Stimulated activated CD8-positive, alpha-beta memory T cell treated with anti-CD3 and anti-CD28 coated beads, Interleukin-7, amount 100 ng/mL, for 24 hours (primary cell): Measurements from ENCODE around the gene HPS5.
"Not testable (repeated sequence)": the region's sequence is repeated elsewhere in the genome, so short reads cannot be mapped to it uniquely, and the experiment has no call there.

Experiments
- DNase-seq: peaks from one replicate; pipeline ENCODE4 v3.0.0-alpha.2; 2020; ENCODE audit warnings: low read depth

HPS5 gene

DNA sequence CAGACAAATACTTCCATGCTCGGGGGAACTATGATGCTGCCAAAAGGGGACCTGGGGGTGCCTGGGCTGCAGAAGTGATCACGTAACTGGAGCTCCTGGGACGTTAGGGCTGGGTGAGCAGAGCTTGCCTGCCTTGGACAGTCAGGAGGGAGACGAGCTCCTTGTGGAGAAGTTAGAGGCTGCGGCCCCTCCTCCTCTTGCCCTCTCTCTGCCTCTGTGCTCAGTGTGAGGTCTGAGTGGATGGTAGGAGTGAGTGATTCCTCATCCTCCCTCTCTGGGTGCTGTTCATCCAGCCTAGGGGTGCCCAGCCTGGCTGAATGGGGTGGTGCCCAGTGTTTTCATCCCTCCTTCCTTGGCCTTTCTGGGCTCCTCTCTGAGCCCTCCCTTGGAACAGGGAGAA, 52.7 kb downstream of the HPS5 start:
- not testable (repeated sequence) for DNase-seq

DNA sequence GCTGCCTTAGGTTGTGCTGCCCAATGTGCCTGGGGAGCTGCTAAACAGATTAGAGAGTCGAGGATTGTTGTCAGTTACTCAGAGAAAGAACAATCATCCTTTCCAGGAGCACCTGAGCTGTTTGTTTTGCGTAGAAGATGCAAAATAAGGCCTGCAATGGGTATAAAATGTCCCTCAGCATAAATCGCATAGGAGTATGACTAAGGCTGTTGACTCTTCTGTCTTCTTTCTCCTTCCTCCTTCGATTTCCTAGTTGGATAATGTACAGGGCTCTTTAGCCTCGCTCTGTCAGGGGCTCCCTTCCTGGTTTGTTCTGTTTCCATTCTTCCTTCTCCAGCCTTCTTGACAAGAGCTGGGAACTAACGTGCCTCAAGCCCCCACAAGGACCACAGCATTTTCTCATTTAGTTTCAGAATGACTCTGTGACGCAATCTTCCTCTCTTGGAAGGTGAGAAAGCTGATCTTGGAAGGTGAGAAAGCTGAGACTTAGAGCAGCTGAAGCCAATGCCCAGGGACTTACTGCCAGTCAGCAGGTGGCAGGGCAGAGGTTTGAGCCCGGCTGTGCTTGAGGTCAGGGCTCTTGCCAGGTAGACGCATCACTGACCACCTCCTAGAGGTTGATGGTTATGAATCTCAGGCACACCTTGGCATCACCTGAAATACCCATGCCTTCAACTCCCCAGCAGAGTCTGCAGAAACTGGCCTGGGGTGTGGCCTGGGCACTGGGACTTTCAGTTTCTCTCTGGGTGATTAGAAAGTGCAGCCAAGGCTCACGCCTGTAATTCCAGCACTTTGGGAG, 54.4 kb downstream of the HPS5 start:
- not testable (repeated sequence) for DNase-seq

DNA sequence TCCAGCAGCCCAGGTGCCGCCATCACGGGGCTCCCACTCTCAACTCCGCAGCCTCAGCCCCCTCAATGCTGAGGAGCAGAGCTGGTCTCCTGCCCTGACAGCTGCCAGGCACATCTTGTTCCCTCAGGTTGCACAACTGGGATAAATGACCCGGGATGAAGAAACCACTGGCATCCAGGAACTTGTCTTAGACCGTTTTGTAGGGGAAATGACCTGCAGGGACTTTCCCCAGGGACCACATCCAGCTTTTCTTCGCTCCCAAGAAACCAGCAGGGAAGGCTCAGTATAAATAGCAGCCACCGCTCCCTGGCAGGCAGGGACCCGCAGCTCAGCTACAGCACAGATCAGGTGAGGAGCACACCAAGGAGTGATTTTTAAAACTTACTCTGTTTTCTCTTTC, 56.0 kb downstream of the HPS5 start, which contains the start of gene SAA1:
Gene SAA1 (plus strand): TSS at position 316 of the 400 bp plus-strand sequence. CDS start 624 bp downstream, outside the sequence.
- no peak for DNase-seq

DNA sequence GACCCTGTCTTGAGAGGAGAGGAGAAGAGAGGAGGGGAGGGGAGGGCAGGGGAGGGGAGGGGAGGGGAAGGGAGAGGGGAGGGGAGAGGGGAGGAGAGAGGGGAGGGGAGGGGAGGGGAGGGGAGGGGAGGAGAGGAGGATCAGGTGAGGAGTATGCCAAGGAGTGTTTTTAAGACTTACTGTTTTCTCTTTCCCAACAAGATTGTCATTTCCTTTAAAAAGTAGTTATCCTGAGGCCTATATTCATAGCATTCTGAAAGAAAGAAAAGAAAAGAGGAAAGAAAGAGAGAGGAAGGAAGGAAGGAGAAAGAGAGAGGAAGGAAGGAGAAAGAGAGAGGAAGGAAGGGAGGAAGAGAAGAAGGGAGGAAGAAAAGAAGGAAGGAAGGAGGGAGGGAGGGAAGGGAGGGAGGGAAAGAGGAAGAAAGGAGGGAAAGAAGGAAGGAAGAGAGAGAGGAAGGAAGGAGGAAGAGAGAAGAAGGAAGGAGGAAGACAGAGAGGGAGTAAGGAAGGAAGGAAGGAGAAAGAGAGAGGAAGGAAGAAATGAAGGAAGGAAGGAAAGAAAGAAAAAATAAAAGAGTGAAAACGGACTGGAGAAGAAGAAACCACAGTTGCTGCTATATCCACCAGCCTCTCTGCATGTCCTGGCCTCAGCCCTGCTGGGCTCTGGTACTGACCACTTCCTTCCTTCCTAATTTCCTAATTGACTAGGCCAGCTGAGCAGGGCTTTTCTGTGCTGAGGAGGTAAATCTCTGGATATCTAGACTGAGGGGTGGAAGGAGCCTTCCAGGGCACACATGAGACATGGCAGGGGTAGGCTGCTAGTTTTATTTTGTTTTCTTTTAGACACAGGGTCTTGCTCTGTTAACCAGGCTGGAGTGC, 57.0 kb downstream of the HPS5 start:
- no peak for DNase-seq

DNA sequence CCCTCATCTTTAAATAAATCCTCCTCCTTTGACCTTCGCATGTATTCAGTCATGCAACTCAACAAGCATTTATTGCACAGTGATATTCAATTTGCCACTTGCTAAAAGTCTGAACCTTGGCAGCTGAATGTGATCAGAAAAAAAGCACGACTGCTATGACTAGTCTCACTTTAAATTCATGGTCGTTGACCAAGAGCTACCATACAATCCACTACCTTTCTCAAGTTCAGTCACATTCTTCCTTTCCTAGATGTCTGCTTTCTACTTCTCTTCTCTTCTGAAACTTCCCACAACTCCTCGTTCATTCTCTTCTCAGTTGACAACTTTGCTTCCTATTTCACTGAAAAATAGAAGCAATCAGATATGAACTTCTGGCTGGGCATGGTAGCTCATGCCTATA, 57.9 kb downstream of the HPS5 start:
- no peak for DNase-seq

DNA sequence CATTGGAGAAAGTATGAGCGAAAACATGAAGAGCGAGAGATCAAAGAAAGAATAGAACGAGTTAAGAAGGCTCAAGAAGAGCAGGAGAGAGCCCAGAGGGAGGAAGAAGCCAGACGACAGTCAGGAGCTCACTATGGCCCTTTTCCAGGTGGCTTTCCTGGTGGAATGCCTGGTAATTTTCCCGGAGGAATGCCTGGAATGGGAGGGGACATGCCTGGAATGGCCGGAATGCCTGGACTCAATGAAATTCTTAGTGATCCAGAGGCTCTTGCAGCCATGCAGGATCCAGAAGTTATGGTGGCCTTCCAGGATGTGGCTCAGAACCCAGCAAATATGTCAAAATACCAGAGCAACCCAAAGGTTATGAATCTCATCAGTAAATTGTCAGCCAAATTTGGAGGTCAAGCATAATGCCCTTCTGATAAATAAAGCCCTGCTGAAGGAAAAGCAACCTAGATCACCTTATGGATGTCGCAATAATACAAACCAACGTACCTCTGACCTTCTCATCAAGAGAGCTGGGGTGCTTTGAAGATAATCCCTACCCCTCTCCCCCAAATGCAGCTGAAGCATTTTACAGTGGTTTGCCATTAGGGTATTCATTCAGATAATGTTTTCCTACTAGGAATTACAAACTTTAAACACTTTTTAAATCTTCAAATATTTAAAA, 59.1 kb downstream of the HPS5 start:
- not testable (repeated sequence) for DNase-seq

DNA sequence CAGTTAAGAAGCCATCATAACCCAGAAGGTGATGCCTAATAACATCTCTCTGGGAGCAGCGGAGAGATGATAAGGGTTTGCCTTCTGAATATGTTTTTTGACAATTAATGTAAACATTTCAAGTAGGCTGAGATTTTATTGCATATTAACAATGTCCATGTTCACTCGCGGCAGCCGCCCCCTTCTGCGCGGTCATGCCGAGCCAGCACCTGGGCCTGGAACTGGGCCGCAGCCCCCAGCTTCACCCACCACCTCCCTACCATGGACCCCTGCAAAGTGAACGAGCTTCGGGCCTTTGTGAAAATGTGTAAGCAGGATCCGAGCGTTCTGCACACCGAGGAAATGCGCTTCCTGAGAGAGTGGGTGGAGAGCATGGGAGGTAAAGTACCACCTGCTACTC, 60.2 kb downstream of the HPS5 start:
- no peak for DNase-seq

DNA sequence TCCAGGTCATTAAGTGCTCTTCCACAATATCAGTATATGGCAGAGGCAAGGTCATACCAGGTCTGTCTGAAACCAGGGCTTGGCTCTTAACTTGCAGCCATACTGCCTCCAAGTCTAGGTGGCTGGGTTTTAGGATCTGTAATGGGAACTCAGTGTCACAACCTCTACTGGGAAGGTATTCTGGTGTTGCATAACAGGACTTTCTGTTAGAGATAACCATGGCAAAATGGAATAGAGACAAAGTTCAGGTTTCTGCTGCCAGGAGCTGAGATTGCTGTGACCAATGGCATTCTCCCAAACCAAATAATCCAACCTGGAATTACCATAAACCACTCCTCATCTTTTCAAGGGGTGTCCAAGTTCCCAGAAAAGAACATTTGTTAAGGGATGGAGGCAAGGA, 62.7 kb downstream of the HPS5 start:
- DNase-seq, result no peak

DNA sequence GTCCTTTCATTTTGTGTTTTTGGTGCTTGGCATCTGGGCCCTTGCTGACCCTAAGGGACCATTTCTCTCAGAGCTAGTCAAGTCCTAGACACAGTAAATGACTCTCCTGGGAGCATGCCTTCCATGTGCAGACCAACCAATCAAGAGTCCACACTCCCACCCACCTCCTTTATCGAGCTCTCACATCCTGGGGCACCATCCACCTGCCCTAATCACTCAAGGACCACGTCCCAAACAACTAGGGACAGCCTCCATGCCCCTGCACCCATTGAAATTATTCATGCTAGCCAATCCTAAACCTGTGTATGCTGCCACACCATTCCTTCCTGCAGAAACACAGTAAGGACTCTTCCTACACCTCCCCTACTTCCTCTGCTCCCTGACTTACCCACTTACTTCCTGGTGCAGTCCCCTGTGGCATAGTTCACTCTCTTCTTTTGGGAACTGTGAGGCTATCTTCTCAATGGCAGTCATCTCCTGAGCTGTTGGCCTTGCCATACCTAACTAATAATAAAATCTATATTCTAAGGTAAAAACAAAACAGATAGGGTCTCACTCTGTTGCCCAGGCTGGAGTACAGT, 67.1 kb downstream of the HPS5 start:
- no peak for DNase-seq

DNA sequence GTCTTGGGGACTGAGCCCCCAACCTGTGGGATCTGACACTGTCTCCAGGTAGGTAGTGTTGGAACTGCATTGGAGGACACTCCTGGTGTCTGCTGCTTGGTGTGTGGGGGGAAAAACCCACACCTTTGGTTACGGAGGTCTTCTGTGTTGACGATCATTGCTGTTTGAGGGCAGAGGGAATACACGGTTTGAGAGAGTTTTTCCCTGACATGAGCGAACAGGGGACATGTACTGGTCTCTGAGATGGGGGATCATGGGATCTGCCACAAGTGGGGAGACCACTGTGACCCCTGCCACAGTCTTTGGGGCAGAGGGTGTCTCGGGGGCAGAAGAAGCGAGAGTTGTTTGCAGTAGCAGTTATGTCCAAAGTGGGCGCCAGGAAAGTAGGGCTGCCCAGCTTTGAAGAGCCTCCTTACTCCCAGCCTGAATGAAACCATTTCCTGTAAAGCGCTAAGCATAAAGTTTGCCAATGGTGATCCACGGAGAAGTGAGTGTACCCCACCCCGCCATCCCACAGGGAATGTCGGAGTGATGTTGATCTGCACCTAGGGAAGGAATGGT, 68.1 kb downstream of the HPS5 start:
- no peak for DNase-seq

DNA sequence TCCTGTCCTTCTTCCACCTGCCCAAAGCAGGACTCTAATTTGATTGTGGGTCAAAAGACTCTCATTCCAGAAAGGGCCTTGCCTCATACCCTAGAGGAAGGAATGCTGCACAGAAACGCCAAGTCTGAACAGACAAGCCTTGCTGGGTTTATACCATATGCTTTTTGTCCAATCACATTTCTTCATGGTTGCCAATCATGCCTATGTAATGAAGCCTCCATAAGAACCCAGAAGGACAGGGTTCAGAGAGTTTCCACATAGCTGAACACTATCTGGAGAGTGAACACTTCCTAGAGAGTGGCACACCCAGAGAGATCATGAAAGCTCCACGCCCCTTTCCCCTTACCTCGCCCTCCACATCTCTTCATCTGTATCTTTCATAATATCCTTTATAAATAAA, 68.7 kb downstream of the HPS5 start:
- no peak for DNase-seq

DNA sequence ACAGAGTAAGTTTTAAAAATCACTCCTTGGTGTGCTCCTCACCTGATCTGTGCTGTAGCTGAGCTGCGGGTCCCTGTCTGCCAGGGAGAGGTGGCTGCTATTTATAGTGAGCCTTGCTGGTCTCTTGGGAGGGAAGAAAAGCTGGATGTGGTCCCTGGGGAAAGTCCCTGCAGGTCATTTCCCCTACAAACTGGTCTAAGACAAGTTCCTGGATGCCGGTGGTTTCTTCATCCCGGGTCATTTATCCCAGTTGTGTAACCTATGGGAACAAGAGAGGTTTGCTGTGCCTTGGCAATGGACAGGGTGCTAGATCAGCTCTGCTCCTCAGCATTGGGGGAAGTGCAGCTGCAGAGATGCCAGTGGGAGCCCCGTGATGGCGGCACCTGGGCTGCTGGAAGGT, 73.4 kb downstream of the HPS5 start, which contains the start of gene SAA2:
Gene SAA2 (minus strand): TSS at position 108 of the 400 bp plus-strand sequence. CDS start 657 bp downstream, outside the sequence.
- DNase-seq, result no peak

DNA sequence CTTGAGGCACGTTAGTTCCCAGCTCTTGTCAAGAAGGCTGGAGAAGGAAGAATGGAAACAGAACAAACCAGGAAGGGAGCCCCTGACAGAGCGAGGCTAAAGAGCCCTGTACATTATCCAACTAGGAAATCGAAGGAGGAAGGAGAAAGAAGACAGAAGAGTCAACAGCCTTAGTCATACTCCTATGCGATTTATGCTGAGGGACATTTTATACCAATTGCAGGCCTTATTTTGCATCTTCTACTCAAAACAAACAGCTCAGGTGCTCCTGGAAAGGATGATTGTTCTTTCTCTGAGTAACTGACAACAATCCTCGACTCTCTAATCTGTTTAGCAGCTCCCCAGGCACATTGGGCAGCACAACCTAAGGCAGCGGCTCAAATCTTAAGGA, 74.8 kb downstream of the HPS5 start:
- not testable (repeated sequence) for DNase-seq

DNA sequence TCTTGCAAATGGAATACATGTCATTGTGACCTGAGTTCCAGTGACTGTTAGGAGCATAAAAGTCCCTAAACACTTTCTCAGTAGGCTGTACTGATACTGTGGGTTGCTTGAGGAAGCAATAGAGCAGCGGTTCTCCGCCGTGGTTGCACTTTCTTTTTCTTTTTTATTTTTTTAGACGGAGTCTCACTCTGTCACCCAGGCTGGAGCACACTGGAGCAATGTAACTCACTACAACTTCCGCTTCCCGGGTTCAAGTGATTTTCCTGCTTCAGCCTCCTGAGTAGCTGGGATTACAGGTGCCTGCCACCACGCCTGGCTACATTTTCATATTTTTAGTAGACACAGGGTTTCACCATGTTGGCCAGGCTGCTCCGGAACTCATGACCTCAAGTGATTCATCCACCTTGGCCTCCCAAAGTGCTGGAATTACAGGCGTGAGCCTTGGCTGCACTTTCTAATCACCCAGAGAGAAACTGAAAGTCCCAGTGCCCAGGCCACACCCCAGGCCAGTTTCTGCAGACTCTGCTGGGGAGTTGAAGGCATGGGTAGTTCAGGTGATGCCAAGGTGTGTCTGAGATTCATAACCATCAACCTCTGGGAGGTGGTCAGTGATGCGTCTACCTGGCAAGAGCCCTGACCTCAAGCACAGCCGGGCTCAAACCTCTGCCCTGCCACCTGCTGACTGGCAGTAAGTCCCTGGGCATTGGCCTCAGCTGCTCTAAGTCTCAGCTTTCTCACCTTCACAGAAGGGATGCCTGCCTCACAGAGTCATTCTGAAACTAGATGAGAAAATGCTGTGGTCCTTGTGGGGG, 75.4 kb downstream of the HPS5 start:
- not testable (repeated sequence) for DNase-seq

DNA sequence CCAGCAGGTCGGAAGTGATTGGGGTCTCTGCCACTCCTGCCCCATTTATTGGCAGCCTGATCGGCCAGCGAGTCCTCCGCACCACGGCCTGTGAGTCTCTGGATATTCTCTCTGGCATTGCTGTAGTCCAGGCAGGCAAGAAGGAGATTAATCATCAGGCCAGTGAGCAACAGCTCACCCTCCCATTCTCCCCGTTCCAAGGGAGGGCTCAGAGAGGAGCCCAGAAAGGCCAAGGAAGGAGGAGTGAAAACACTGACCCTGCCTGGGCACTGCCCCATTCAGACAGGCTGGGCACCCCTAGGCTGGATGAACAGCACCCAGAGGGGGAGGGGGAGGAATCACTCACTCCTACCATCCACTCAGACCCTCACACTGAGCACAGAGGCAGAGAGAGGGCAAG, 76.5 kb downstream of the HPS5 start:
- DNase-seq, result no peak

DNA sequence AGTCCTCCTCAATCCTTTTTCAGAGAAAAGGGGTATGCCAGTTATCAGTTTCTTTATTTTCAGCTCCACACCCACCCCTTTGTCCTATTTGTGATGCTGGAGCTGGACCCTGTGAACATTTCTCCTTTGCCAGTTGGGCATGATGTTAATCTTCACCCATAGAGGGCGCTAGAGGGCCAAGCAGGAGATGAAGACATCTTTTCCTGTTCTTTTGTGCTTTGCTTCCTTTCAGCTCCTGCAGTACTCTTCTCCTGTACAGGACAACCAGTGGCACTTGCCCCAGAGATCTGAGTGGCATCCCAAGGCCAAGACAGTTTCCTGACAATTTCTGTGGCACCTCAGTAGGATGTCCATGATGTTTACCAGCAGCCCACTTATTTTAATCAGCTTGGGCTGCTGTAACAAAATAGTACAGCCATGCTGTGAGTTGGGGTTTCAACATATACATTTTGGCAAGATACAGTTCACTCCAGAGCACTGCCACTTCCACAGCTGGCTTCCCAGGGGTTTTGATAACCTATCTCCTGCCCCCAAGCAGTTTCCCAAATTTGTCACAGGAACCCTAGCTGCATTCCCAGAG, 78.1 kb downstream of the HPS5 start:
- no peak for DNase-seq

DNA sequence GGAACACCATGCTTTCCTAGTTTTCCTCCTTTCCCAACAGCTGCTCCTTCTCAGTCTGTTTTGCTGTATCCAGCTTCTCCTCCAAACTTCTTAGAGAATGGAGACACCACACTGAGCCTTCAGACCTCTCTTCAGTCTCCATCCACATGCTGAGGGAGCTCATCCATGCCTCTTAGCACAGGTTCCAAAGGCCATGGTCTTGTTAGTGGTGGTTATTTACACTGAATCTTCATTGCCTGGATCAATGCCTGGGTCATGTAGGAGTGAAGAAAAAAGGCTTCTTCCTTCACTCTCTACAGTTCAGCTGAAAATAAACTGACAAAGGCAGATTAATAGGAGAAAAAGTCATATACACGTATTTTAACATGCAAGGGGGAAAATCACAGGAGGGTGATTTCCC, 82.3 kb downstream of the HPS5 start:
- DNase-seq, result no peak

DNA sequence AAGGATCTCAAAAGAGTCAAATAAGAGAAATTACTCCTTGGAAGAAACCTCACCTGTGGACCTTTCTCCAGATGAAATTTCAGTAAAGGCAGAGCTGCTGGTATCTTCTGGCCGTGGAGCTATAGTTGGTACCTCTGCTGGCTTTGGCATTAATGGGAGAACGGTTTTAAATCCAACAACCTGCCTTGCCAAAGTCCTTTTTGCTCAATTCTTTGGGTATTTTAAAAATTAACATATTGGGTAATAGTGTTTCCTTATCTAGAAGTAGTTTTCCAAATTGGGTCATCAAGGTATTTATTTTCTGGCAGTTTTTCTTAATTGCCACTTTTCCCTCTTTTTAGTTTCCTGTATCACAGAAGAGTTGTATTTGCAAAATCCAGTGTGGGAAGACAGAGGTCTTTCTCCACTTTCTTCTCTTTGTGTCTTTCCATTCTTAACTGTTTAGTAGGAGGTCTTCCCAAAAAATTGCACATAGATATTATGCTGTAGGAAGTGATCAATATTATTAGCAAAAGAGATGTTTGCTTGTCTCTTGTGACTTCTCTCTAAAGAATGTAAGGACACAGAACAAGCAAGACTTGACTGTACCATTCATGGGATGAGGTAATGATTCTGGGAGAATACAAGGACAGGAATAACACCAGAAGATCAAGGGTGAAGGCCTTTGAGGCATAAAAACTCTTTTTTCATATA, 85.1 kb downstream of the HPS5 start, which contains the start of gene SAA4:
Gene SAA4 (minus strand): TSS at position 139 of the 693 bp plus-strand sequence. CDS start 876 bp downstream, outside the sequence.
- DNase-seq, result no peak
